ENCODE measurements around the gene AP1M1.

DNA sequence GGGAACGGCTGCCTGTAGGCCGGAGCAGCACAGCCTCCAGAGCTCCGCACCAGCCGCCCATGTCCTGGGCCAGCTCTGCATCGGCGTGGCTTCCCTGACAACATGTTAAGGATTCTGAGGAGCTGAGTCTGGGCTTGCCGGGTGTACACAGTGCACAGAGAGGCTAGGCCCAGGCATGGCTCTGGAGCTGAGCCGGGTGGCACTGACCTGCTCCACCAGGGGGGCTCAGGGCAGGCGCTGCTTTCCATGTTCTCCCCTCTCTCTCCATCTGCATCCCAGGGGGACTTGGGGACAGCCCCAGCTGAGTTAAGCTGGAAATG, 31.6 kb downstream of the AP1M1 start:
- TF ChIP-seq POLR2A (IDR thresholded peaks at IDR 0.05): no peak
- TF ChIP-seq, protein P1, sequence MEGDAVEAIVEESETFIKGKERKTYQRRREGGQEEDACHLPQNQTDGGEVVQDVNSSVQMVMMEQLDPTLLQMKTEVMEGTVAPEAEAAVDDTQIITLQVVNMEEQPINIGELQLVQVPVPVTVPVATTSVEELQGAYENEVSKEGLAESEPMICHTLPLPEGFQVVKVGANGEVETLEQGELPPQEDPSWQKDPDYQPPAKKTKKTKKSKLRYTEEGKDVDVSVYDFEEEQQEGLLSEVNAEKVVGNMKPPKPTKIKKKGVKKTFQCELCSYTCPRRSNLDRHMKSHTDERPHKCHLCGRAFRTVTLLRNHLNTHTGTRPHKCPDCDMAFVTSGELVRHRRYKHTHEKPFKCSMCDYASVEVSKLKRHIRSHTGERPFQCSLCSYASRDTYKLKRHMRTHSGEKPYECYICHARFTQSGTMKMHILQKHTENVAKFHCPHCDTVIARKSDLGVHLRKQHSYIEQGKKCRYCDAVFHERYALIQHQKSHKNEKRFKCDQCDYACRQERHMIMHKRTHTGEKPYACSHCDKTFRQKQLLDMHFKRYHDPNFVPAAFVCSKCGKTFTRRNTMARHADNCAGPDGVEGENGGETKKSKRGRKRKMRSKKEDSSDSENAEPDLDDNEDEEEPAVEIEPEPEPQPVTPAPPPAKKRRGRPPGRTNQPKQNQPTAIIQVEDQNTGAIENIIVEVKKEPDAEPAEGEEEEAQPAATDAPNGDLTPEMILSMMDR (IDR thresholded peaks at IDR 0.05): no peak

All from tibial nerve (tissue), 3 donors.